GM23338 (cell line): ENCODE results near the gene CD9. TPM values are rescaled to one million over a fixed set of nuclear protein-coding genes. Genes with fewer than 3 reads are reported as not detected.

ENCODE experiments used
- ATAC-seq: fragments of 200-7000 bp; cut with Tn5 transposase; 3 replicates; pipeline ENCODE4 v1.9.1; 2020
- DNase-seq: peaks from one replicate; pipeline ENCODE4 v3.0.0-alpha.2; 2015; ENCODE audit warnings: low spot score
- H2AFZ ChIP-seq: fragments of 200-600 bp; sonication (generic); 2 replicates; pipeline ENCODE4 v1.8.0; 2016; ENCODE audit warnings: antibody characterized with exemption, mild to moderate bottlenecking, moderate library complexity
- H3F3A ChIP-seq: fragments of 200-600 bp; sonication (generic); replicated peaks from 2 replicates; pipeline ENCODE4 v1.8.0; 2017; ENCODE audit warnings: antibody characterized with exemption, mixed run types, low read depth
- H3K27ac ChIP-seq: fragments of 200-600 bp; sonication (generic); 2 replicates; pipeline ENCODE4 v1.6.1; 2016; ENCODE audit warnings: low read depth
- H3K27me3 ChIP-seq: fragments of 200-600 bp; sonication (generic); 2 replicates; pipeline ENCODE4 v1.8.0; 2016; ENCODE audit warnings: mild to moderate bottlenecking, mixed run types, moderate library complexity; ENCODE audit not compliant: insufficient read depth
- H3K36me3 ChIP-seq: fragments of 200-600 bp; sonication (generic); 2 replicates; pipeline ENCODE4 v1.8.0; 2016; ENCODE audit warnings: mild to moderate bottlenecking; ENCODE audit not compliant: insufficient read depth
- H3K4me1 ChIP-seq: fragments of 200-600 bp; sonication (generic); 2 replicates; pipeline ENCODE4 v1.8.0; 2016; ENCODE audit warnings: mild to moderate bottlenecking, moderate library complexity; ENCODE audit not compliant: insufficient read depth
- H3K4me2 ChIP-seq: fragments of 200-600 bp; sonication (generic); 2 replicates; pipeline ENCODE4 v1.7.1; 2017; ENCODE audit warnings: mixed run types
- H3K4me3 ChIP-seq: fragments of 200-600 bp; sonication (generic); 2 replicates; pipeline ENCODE4 v1.6.1; 2016; ENCODE audit warnings: mixed run types
- H3K79me2 ChIP-seq: fragments of 200-600 bp; sonication (generic); replicated peaks from 2 replicates; pipeline ENCODE4 v1.8.0; 2017; ENCODE audit warnings: mild to moderate bottlenecking; ENCODE audit not compliant: insufficient read depth
- H3K9me2 ChIP-seq: fragments of 200-600 bp; sonication (generic); 2 replicates; pipeline ENCODE4 v1.8.0; 2017; ENCODE audit not compliant: insufficient read depth
- H4K20me1 ChIP-seq: fragments of 200-600 bp; sonication (generic); replicated peaks from 2 replicates; pipeline ENCODE4 v1.8.0; 2017; ENCODE audit warnings: mild to moderate bottlenecking; ENCODE audit not compliant: insufficient read depth
- H3K27ac Mint-ChIP-seq: 2 replicates; pipeline ENCODE4 v1.8.0; 2020; ENCODE audit warnings: inconsistent platforms, mild to moderate bottlenecking, moderate library complexity, mixed read lengths
- H3K27me3 Mint-ChIP-seq: 3 replicates; pipeline ENCODE4 v1.8.0; 2022; ENCODE audit warnings: low read depth, mild to moderate bottlenecking, moderate library complexity, mixed read lengths, inconsistent platforms; ENCODE audit not compliant: insufficient read depth, poor library complexity
- H3K36me3 Mint-ChIP-seq: 3 replicates; pipeline ENCODE4 v1.8.0; 2021; ENCODE audit warnings: low read depth, mild to moderate bottlenecking, inconsistent platforms, moderate library complexity, mixed read lengths
- H3K4me1 Mint-ChIP-seq: 3 replicates; pipeline ENCODE4 v1.8.0; 2020; ENCODE audit warnings: mild to moderate bottlenecking, inconsistent platforms, mixed read lengths
- H3K4me3 Mint-ChIP-seq: 3 replicates; pipeline ENCODE4 v1.8.0; 2021; ENCODE audit warnings: moderate library complexity, mild to moderate bottlenecking, inconsistent platforms, mixed read lengths
- H3K9me3 Mint-ChIP-seq: 3 replicates; pipeline ENCODE4 v1.8.0; 2020; ENCODE audit warnings: moderate library complexity, mild to moderate bottlenecking, inconsistent platforms, mixed read lengths
- CREB1 ChIP-seq: fragments of 250-450 bp; sonication (Bioruptor Pico); IDR thresholded peaks from 2 replicates; pipeline ENCODE4 v1.5.0; 2020; ENCODE audit warnings: low read depth, mild to moderate bottlenecking, moderate library complexity
- ETS1 ChIP-seq: IDR thresholded peaks from 2 replicates; pipeline ENCODE4 v1.6.1; 2016; ENCODE audit warnings: antibody characterized with exemption
- EZH2 ChIP-seq: fragments of 200-600 bp; sonication (generic); IDR thresholded peaks from one replicate; pipeline ENCODE4 v1.8.0; 2017; ENCODE audit warnings: antibody characterized with exemption, mild to moderate bottlenecking, low read depth; ENCODE audit not compliant: unreplicated experiment
- EZH2phosphoT487 ChIP-seq: fragments of 200-600 bp; sonication (generic); IDR thresholded peaks from one replicate; pipeline ENCODE4 v1.8.1; 2018; ENCODE audit warnings: antibody characterized with exemption; ENCODE audit not compliant: unreplicated experiment
- JUNB ChIP-seq: IDR thresholded peaks from one replicate; pipeline ENCODE4 v1.6.1; 2016; ENCODE audit warnings: antibody characterized with exemption; ENCODE audit not compliant: unreplicated experiment
- NANOG ChIP-seq: IDR thresholded peaks from 2 replicates; pipeline ENCODE4 v1.6.1; 2016; ENCODE audit warnings: antibody characterized with exemption, borderline replicate concordance
- POLR2AphosphoS5 ChIP-seq: IDR thresholded peaks from 2 replicates; pipeline ENCODE4 v1.6.1; 2016; ENCODE audit warnings: antibody characterized with exemption, low read depth
- REST ChIP-seq: IDR thresholded peaks from one replicate; pipeline ENCODE4 v1.6.1; 2018; ENCODE audit warnings: antibody characterized with exemption; ENCODE audit not compliant: unreplicated experiment
- STAT1 ChIP-seq: IDR thresholded peaks from one replicate; pipeline ENCODE4 v1.6.1; 2016; ENCODE audit warnings: antibody characterized with exemption; ENCODE audit not compliant: unreplicated experiment
- ZNF114 ChIP-seq: fragments of 250-450 bp; sonication (Bioruptor Pico); IDR thresholded peaks from 2 replicates; pipeline ENCODE4 v1.5.0; 2020; ENCODE audit warnings: mild to moderate bottlenecking, moderate library complexity
- ZNF331 ChIP-seq: fragments of 250-450 bp; sonication (Bioruptor Pico); IDR thresholded peaks from 2 replicates; pipeline ENCODE4 v1.5.0; 2020; ENCODE audit warnings: low read depth, mild to moderate bottlenecking, moderate library complexity
- ZNF462 ChIP-seq: fragments of 250-450 bp; sonication (Bioruptor Pico); IDR thresholded peaks from 2 replicates; pipeline ENCODE4 v1.5.0; 2020; ENCODE audit warnings: mild to moderate bottlenecking, moderate library complexity
- polyA plus RNA-seq: library from polyadenylated mRNA; unstranded; fragments of >200 nt; fragmentation: Nextera tagmentation; extraction: Ambion mirVana; gene quantifications from 2 replicates; pipeline ENCODE4 v1.2.1, GENCODE V29; 2016
- total RNA-seq: library from RNA; depleted of rRNA; stranded (reverse); fragments of >200 nt; shearing (Covaris generic); gene quantifications from 2 replicates; pipeline ENCODE4 v1.2.3, GENCODE V29; 2014

The CD9 gene
- total and polyA plus RNA-seq, 2 experiments from 2014 or later: 222 to 251 TPM

- TF ChIP-seq ZNF462 (no peak), ZNF331 (CRISPR knock-in tag) (no peak), ETS1 (no peak), EZH2phosphoT487 (no peak), CREB1 (CRISPR knock-in tag) (no peak), STAT1 (no peak), ZNF114 (CRISPR knock-in tag) (no peak)
Measured at GRCh38 chr12:6279631-6280030, 79.4 kb downstream of the CD9 start (continued).

- Mint-ChIP-seq H3K4me1 (peaks cover 44% of the 10 kb centered on the region), H3K27me3 (peaks cover 26% of the 10 kb centered on the region), H3K36me3 (no peaks in the 10 kb centered on the region; the same call in 2 of the 3 replicates), H3K27ac (no peak overlapping the region), H3K4me3 (no peak overlapping the region; the same call in 2 of the 3 replicates), H3K9me3 (no peaks in the 10 kb centered on the region)
- ATAC-seq (no peak), DNase-seq (no peak)
- Histone ChIP-seq H3F3A (0 out of 2 replicates have a peak, but pooled peaks cover 7% of the 10 kb centered on the region), H2AFZ (peak overlapping the region; percentile 21; the same call in 1 of the 2 replicates), H3K4me3 (no peak overlapping the region), H3K4me1 (peaks cover 30% of the 10 kb centered on the region), H3K4me2 (peak overlapping the region; percentile 2; the same call in 1 of the 2 replicates), H3K36me3 (no peaks in the 10 kb centered on the region), H3K9me2 (no peaks in the 10 kb centered on the region), H3K79me2 (no peaks in the 10 kb centered on the region), H4K20me1 (no peaks in the 10 kb centered on the region), H3K27me3 (no peaks in the 10 kb centered on the region), H3K27ac (no peak overlapping the region)
- TF ChIP-seq EZH2 (no peak), EZH2phosphoT487 (no peak), STAT1 (no peak), POLR2AphosphoS5 (no peak), NANOG (no peak), JUNB (no peak), REST (no peak)
Measured at GRCh38 chr12:6280053-6280469, 79.9 kb downstream of the CD9 start.
